GM18526 (cell line): ENCODE results near the gene TGFBR3.

ENCODE experiments used
- POLR2A ChIP-seq: IDR thresholded peaks from 3 replicates; pipeline ENCODE4 v1.6.1; 2011; ENCODE audit not compliant: insufficient read length; ENCODE audit errors: extremely low read depth

TGFBR3 gene

GRCh38 chr1:91804546-91805023, 81.4 kb downstream of the TGFBR3 start:
- no peak for TF ChIP-seq POLR2A

- TF ChIP-seq POLR2A = no peak
Observed at GRCh38 chr1:91803847-91804545, 82.0 kb downstream of the TGFBR3 start.

GRCh38 chr1:91803123-91803522, 82.8 kb downstream of the TGFBR3 start:
- TF ChIP-seq POLR2A = no peak

GRCh38 chr1:91801496-91802115, 84.3 kb downstream of the TGFBR3 start:
- no peak for TF ChIP-seq POLR2A

- no peak for TF ChIP-seq POLR2A
Observed at GRCh38 chr1:91799863-91800262, 86.1 kb downstream of the TGFBR3 start.

GRCh38 chr1:91799159-91799558, 86.8 kb downstream of the TGFBR3 start:
- TF ChIP-seq POLR2A = no peak

- no peak for TF ChIP-seq POLR2A
Observed at GRCh38 chr1:91798740-91799139, 87.2 kb downstream of the TGFBR3 start.

GRCh38 chr1:91798241-91798648, 87.7 kb downstream of the TGFBR3 start:
- TF ChIP-seq POLR2A = no peak

GRCh38 chr1:91797164-91797563, 88.8 kb downstream of the TGFBR3 start:
- no peak for TF ChIP-seq POLR2A

- TF ChIP-seq POLR2A = no peak
Observed at GRCh38 chr1:91796390-91796654, 89.6 kb downstream of the TGFBR3 start.

GRCh38 chr1:91795591-91796389, 90.2 kb downstream of the TGFBR3 start:
- TF ChIP-seq POLR2A = no peak

- TF ChIP-seq POLR2A = no peak
Observed at GRCh38 chr1:91793877-91794276, 92.1 kb downstream of the TGFBR3 start.

- TF ChIP-seq POLR2A = no peak
Observed at GRCh38 chr1:91793189-91793588, 92.8 kb downstream of the TGFBR3 start.

GRCh38 chr1:91792489-91793071, 93.4 kb downstream of the TGFBR3 start:
- TF ChIP-seq POLR2A = no peak

- TF ChIP-seq POLR2A = no peak
Observed at GRCh38 chr1:91791691-91792488, 94.1 kb downstream of the TGFBR3 start.

- TF ChIP-seq POLR2A = no peak
Observed at GRCh38 chr1:91791103-91791502, 94.8 kb downstream of the TGFBR3 start.

GRCh38 chr1:91790392-91790791, 95.6 kb downstream of the TGFBR3 start:
- no peak for TF ChIP-seq POLR2A
